Sigmoid colon (tissue), 7 donors: ENCODE results near the gene NFKB2. TPM values are rescaled to one million over a fixed set of nuclear protein-coding genes. Genes with fewer than 3 reads are reported as not detected.
A peak's percentile ranks its signal among the peaks of the same experiment; 100 is the strongest.

ENCODE experiments used
- DNase-seq: peaks from one replicate; pipeline ENCODE4 v3.0.0-alpha.2; 2019
- H3K27ac ChIP-seq, 4 donors: fragments of 200-600 bp; sonication (generic); one replicate each; pipeline ENCODE4 v1.5.1; 2016 to 2019; ENCODE audit warnings: mild to moderate bottlenecking in 1 of 4
- H3K27me3 ChIP-seq, 3 donors: fragments of 200-600 bp; sonication (generic); one replicate each; pipeline ENCODE4 v1.5.1; 2019; ENCODE audit warnings: mild to moderate bottlenecking in 1 of 3
- H3K36me3 ChIP-seq, 4 donors: fragments of 200-600 bp; sonication (generic); one replicate each; pipeline ENCODE4 v1.5.1; 2016 to 2019
- H3K4me1 ChIP-seq, 4 donors: fragments of 200-600 bp; sonication (generic); one replicate each; pipeline ENCODE4 v1.5.1; 2017 to 2019
- H3K4me3 ChIP-seq, 4 donors: fragments of 200-600 bp; sonication (generic); one replicate each; pipeline ENCODE4 v1.5.1; 2017 to 2019; ENCODE audit warnings: mild to moderate bottlenecking in 2 of 4, moderate library complexity in 1 of 4
- H3K9me3 ChIP-seq, 4 donors: fragments of 200-600 bp in 3 of 4; sonication (generic) in 3 of 4; one replicate each; pipeline versions ENCODE4 v1.5.1 to v1.6.1; 2013 to 2019
- EP300 ChIP-seq, 4 donors: sonication (generic); formaldehyde crosslinking; IDR thresholded peaks; one replicate each; pipeline ENCODE4 v1.6.1; 2017; ENCODE audit warnings: antibody characterized with exemption in 4 of 4
- POLR2A ChIP-seq, 2 donors: fragments of 450-650 bp; IDR thresholded peaks; one replicate each; pipeline ENCODE4 v1.6.1; 2016; ENCODE audit warnings: antibody characterized with exemption in 2 of 2, mild to moderate bottlenecking in 2 of 2, moderate library complexity in 2 of 2
- POLR2AphosphoS5 ChIP-seq, 4 donors: sonication (generic); formaldehyde crosslinking; IDR thresholded peaks; one replicate each; pipeline ENCODE4 v1.6.1; 2017; ENCODE audit warnings: antibody characterized with exemption in 4 of 4
- WGBS, 2 donors: extraction: QIAGEN DNeasy Blood & Tissue Kit; methylation state at CpG; one replicate each; pipeline ENCODE4 v1.1.7; 2013; 5-methylcytosine and 5-hydroxymethylcytosine counted together
- intact Hi-C: fragments of 100-400 bp; cut with DNase I; formaldehyde crosslinking; loops from one replicate; pipeline ENCODE4 v1.15.1; 2023
- polyA plus RNA-seq, 3 donors: library from polyadenylated mRNA; stranded (reverse); fragments of 200-250 nt; gene quantifications; one replicate each; pipeline ENCODE4 v1.2.3, GENCODE V29; 2013
- total RNA-seq, 4 donors: library from RNA; depleted of rRNA; stranded (reverse); fragments of >200 nt; gene quantifications; one replicate each; pipeline ENCODE4 v1.1.0, GENCODE V29; 2016
- TF ChIP-seq, protein P1 (sequence below), 4 experiments: fragments of 450-650 bp in 3 of 4; fragments of 200-600 bp in 1 of 4; IDR thresholded peaks; one replicate each; pipeline ENCODE4 v1.5.1; 2016 to 2019; ENCODE audit warnings: antibody characterized with exemption in 4 of 4, mild to moderate bottlenecking in 3 of 4, moderate library complexity in 2 of 4
- donor health status: healthy with polysubstance abuse.
- donor health status: Bipolar disorder and iron deficiency.
- donor health status: healthy.

Gene NFKB2
- 10 to 100 TPM; 29.6 to 41.1 (median 36.0) TPM for total RNA-seq
- polyA plus RNA-seq, result 10 to 100 TPM in 2 of 3 donors, 1 to 10 TPM in 1; 5.4 to 41.5 (median 11.1) TPM

DNA sequence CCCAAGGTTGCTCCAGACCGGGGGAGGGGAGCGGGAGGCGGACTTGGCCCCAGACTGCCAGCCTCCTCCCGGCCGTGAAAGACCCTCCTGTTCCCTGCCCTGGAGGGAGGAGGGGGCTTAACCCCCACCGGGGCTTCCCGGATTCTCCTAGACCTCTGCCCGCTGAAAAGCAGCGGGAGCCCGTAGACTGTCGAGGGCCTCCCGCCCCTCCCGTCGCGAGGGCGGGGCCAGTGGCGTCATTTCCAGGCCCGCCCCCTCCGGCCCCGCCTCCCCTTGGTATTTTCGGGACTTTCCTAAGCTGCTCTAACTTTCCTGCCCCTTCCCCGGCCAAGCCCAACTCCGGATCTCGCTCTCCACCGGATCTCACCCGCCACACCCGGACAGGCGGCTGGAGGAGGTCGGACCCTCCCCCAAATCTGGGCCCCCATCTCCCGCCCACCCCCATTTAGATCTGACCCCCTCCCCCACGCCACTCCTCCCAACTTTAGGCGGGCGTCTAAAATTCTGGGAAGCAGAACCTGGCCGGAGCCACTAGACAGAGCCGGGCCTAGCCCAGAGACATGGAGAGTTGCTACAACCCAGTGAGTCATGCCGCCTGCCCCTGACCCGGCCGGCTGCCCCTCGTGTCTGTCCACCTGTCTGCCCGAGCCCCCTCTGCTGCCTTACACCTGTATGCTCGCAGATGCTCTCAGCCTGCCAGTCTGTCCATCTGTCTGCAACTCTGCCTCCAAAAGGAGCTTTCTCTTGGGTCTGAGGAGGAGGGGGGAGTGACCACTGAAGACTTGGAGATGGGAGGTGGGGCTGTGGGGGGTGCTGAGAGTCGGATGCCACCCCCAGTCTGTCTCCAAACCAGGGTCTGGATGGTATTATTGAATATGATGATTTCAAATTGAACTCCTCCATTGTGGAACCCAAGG, at the start of gene NFKB2:
Gene NFKB2 (plus strand): TSS at position 306 of the 917 bp plus-strand sequence. CDS start 255 bp downstream, at position 561.
- Histone ChIP-seq H3K4me3 (peak within 1 kb of the TSS; percentile 61 to 76 (median 68)), H3K9me3 (no peaks in the 10 kb centered on the region), H3K27me3 (no peaks in the 10 kb centered on the region), H3K27ac (peak within 1 kb of the TSS; percentile 97 to 99 (median 98)), H3K4me1 (peaks cover 0 to 61% (median 55%) of the 10 kb centered on the region in 4 donors), H3K36me3 (peaks cover 7 to 24% (median 16%) of the 10 kb centered on the region in 4 donors)
- TF ChIP-seq POLR2AphosphoS5 (IDR thresholded peaks at IDR 0.05), result peak; percentile 90 to 97 (median 97)
- TF ChIP-seq, protein P1, sequence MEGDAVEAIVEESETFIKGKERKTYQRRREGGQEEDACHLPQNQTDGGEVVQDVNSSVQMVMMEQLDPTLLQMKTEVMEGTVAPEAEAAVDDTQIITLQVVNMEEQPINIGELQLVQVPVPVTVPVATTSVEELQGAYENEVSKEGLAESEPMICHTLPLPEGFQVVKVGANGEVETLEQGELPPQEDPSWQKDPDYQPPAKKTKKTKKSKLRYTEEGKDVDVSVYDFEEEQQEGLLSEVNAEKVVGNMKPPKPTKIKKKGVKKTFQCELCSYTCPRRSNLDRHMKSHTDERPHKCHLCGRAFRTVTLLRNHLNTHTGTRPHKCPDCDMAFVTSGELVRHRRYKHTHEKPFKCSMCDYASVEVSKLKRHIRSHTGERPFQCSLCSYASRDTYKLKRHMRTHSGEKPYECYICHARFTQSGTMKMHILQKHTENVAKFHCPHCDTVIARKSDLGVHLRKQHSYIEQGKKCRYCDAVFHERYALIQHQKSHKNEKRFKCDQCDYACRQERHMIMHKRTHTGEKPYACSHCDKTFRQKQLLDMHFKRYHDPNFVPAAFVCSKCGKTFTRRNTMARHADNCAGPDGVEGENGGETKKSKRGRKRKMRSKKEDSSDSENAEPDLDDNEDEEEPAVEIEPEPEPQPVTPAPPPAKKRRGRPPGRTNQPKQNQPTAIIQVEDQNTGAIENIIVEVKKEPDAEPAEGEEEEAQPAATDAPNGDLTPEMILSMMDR (IDR thresholded peaks at IDR 0.05), result no peak
- peak in 2 of 4 donors; percentile 73 to 77 for TF ChIP-seq EP300 (IDR thresholded peaks at IDR 0.05)
- TF ChIP-seq POLR2A (IDR thresholded peaks at IDR 0.05), result peak; percentile 77 to 89
- 1% methylated on average over 42 of the region's 42 CpGs for WGBS, 2 donors
- peak; percentile 96 for DNase-seq
- intact Hi-C loops, result loop anchor here (1.0 to 10.0 kb wide), 3 partner anchors 12 to 275 kb away; partner anchors contain the start of genes LDB1 and TRIM8

DNA sequence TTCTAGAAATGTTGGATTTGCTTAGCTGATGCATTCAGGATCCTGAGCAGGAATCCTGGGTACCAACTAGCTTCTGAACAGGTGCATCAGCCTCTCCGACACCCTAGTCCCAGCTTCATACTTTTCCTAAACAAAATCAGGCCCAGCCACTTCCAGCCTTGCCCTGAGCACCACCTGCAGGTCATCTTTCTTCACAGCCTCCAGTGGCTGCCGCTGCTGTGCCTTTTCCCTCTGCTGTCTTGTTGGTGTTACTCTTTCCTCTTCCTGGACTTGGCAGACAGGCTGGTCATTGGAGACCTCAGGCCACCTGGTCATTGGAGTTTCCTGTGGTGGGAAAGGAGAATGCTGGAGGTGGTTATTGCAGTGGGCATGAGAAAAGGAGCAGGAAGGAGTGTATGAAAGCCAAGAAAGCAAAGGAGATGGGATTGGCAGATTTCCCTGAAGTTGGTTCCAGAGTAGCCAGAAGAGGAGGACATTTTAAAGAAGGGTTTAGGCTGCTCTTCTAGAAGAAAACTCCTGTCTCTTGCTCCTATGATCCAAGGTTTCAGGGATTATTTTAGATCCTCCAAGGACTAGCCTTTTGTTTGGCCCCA, 48.2 kb upstream of the NFKB2 start:
- Histone ChIP-seq H3K4me1 (no peaks in the 10 kb centered on the region), H3K27ac (no peak overlapping the region), H3K27me3 (no peaks in the 10 kb centered on the region), H3K4me3 (no peak overlapping the region), H3K9me3 (no peaks in the 10 kb centered on the region), H3K36me3 (peaks cover 0 to 41% (median 21%) of the 10 kb centered on the region in 4 donors)
- no peak for TF ChIP-seq POLR2A (IDR thresholded peaks at IDR 0.05)
- TF ChIP-seq, protein P1 (IDR thresholded peaks at IDR 0.05), result peak in 3 of 4 experiments; percentile 10 to 47 (median 45)
- WGBS, 2 donors, result 55 to 72% methylated on average over 2 of the region's 2 CpGs
- intact Hi-C loops, result no loop called here
- DNase-seq, result peak; percentile 69

DNA sequence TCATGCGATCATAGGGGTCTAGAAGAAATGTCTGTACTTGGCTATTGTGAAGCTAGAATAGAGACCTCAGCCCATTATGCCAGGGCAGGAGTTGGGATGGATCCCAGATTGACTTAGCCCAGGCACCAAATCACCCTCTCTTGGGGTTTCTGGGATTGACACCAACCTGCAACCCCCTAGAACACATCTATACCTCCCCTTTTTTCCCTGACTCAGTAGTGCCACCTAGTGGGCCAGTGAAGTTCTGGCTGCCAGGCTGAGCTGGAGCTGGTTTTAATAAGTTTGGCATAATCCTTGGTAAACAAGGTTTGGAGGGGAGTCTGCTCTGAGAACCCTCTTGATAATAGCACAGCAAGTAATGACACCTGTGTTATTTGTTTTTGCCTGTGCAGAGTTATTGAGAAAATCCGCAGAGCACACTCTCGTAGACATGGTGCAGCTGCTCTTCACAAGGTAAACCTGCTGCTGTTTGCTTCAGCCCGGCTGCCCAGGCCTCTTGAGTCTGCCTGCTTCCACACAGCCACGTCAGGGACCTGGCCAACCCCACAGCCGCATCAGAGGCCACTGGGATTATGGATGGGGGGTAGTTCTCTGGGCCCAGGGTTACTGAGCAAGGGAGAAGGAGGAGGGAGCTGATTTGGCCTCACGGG, 43.3 kb upstream of the NFKB2 start:
- TF ChIP-seq EP300 (IDR thresholded peaks at IDR 0.05), result no peak
- TF ChIP-seq, protein P1 (IDR thresholded peaks at IDR 0.05), result peak; percentile 57 to 87 (median 82)
- peak; percentile 70 for DNase-seq
- H3K27ac ChIP-seq, result no peak overlapping the region
- 84% methylated on average over 7 of the region's 7 CpGs for WGBS, 2 donors
- no peak overlapping the region for H3K4me3 ChIP-seq
- peaks cover 0 to 57% (median 46%) of the 10 kb centered on the region in 4 donors for H3K36me3 ChIP-seq
- H3K4me1 ChIP-seq, result no peaks in the 10 kb centered on the region
- no peaks in the 10 kb centered on the region for H3K9me3 ChIP-seq
- intact Hi-C loops, result loop anchor here (5.0 kb wide), 1 partner anchor 180 kb away; no protein-coding TSS in a partner anchor
- no peaks in the 10 kb centered on the region for H3K27me3 ChIP-seq

DNA sequence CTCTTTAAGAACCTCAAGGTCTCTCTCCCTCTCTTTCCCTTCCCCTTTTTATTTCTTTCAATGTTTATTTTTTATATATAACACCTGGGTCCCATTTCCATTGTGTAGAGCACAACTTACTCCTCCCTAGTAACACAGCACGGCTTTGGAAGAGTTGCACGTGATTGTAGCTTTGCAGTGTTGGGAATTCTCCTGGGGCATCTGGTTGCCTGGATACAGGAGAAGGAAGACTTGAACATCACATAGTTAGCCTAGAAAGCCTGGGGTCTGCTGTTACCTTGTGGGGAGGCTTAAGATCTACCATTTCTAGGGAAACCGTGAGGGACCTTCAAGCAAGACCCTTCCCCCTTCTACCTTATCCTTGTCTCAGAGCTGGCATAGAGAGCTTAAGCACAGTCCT, 41.1 kb upstream of the NFKB2 start:
- H3K36me3 ChIP-seq, result peaks cover 13 to 77% (median 65%) of the 10 kb centered on the region in 4 donors
- DNase-seq, result no peak
- no peaks in the 10 kb centered on the region for H3K4me1 ChIP-seq
- no peak overlapping the region for H3K4me3 ChIP-seq
- TF ChIP-seq POLR2AphosphoS5 (IDR thresholded peaks at IDR 0.05) (no peak), EP300 (IDR thresholded peaks at IDR 0.05) (no peak), POLR2A (IDR thresholded peaks at IDR 0.05) (no peak)
- TF ChIP-seq, protein P1 (IDR thresholded peaks at IDR 0.05), result no peak
- no peak overlapping the region for H3K27ac ChIP-seq
- H3K9me3 ChIP-seq, result no peaks in the 10 kb centered on the region
- intact Hi-C loops, result loop anchor here (5.0 kb wide), 1 partner anchor 182 kb away; no protein-coding TSS in a partner anchor
- 94% methylated on average over 3 of the region's 3 CpGs for WGBS, 2 donors
- H3K27me3 ChIP-seq, result no peaks in the 10 kb centered on the region
